Testis (tissue), 2 donors: Measurements from ENCODE around the gene HIF3A.

Experiments used
- POLR2A ChIP-seq: fragments of 450-650 bp; IDR thresholded peaks from one replicate; pipeline ENCODE4 v1.6.1; 2017; ENCODE audit warnings: antibody characterized with exemption, mild to moderate bottlenecking, moderate library complexity
- TF ChIP-seq, protein P1 (sequence below), 3 experiments: fragments of 450-650 bp in 2 of 3; fragments of 200-600 bp in 1 of 3; sonication (generic) in 1 of 3; IDR thresholded peaks; one replicate each; pipeline ENCODE4 v1.5.1; 2016 to 2019; ENCODE audit warnings: antibody characterized with exemption in 3 of 3, mild to moderate bottlenecking in 2 of 3, moderate library complexity in 1 of 3

DNA sequence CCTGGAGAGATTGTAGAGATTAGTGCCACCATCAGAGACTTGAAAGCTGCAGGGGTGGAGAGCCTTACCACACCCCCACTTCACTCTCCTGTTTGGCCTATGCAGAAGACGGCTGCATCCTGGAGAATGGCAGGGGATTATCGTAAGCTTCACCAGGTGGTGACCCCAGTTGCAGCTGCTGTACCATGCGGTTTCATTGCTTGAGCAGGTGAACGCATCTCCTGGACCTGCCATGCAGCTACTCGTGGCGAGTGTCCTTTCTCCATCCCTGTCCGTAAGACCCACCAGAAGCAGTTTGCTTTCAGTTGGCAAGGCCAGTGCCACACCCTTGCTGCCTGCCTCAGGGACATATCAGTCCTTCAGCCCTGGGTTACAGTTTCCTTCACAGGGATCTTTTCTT is 71.3 kb downstream of the HIF3A start:
- TF ChIP-seq, protein P1, sequence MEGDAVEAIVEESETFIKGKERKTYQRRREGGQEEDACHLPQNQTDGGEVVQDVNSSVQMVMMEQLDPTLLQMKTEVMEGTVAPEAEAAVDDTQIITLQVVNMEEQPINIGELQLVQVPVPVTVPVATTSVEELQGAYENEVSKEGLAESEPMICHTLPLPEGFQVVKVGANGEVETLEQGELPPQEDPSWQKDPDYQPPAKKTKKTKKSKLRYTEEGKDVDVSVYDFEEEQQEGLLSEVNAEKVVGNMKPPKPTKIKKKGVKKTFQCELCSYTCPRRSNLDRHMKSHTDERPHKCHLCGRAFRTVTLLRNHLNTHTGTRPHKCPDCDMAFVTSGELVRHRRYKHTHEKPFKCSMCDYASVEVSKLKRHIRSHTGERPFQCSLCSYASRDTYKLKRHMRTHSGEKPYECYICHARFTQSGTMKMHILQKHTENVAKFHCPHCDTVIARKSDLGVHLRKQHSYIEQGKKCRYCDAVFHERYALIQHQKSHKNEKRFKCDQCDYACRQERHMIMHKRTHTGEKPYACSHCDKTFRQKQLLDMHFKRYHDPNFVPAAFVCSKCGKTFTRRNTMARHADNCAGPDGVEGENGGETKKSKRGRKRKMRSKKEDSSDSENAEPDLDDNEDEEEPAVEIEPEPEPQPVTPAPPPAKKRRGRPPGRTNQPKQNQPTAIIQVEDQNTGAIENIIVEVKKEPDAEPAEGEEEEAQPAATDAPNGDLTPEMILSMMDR (IDR thresholded peaks at IDR 0.05), result no peak
- no peak for TF ChIP-seq POLR2A
